ENCODE measurements around the gene CNNM3.

DNA sequence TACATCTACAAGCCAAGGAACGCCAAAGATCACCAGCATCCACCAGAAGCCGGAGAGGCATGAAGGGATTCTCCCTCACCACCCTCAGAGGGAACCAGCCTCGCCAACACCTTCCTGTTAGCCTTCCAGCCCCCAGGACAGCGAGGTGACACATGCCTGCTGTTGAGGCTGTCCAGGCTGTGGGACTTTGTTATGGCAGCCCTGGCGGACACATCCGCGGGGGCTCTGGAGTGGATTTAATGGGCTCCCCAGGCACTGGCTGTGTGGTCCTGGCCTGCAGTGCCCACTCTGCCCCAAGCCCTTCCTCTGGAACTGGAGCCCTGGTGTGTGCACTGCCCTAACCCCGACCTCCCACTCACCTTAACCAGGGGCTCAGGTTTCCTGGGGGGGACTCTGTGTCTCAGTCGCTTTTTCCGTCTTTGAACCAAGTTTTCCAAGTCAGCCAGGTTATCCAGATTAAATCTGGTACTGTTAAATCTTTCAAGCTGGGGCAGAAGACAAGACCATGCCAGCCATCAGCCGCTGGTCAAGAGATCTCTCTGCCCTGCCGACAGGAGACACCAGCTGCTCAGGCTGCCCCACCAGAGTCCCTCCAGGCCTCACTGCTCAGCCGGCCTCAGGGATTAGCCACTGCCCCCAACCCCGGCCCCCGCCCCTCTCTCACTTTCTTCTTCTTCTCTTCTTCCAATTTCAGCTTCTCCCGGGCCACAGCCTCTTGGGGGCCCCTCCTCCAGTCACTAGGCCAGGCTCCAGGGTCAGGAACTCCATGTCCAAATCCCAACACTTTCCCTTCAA, 25.8 kb downstream of the CNNM3 start:
- TF ChIP-seq POLR2AphosphoS5 (IDR thresholded peaks at IDR 0.05; ENCODE audit: insufficient read depth in 1 of 2, low read depth in 1 of 2) (no peak), CTCF (IDR thresholded peaks at IDR 0.05) (no peak)
